Immature natural killer cell (primary cell): ENCODE data around the gene ERAP2. TPM values are rescaled to one million over a fixed set of nuclear protein-coding genes. Genes with fewer than 3 reads are reported as not detected.

ENCODE experiments used
- DNase-seq, 3 donors: peaks; one replicate each; pipeline ENCODE4 v3.0.0; 2022; ENCODE audit warnings: mixed read lengths in 1 of 3
- H3K27ac Mint-ChIP-seq, 6 donors: one replicate each; pipeline ENCODE4 v1.8.0; 2020; ENCODE audit warnings: mixed read lengths in 6 of 6, mild to moderate bottlenecking in 5 of 6, inconsistent platforms in 4 of 6, moderate library complexity in 3 of 6
- H3K27me3 Mint-ChIP-seq, 3 donors: one replicate each; pipeline ENCODE4 v1.8.0; 2020 to 2021; ENCODE audit warnings: low read depth in 3 of 3, mild to moderate bottlenecking in 3 of 3, mixed read lengths in 3 of 3, moderate library complexity in 3 of 3, inconsistent platforms in 1 of 3
- H3K36me3 Mint-ChIP-seq, 3 donors: one replicate each; pipeline ENCODE4 v1.8.0; 2020; ENCODE audit warnings: mixed read lengths in 3 of 3, inconsistent platforms in 2 of 3, mild to moderate bottlenecking in 2 of 3
- H3K4me1 Mint-ChIP-seq, 2 donors: one replicate each; pipeline ENCODE4 v1.8.0; 2020; ENCODE audit warnings: inconsistent platforms in 2 of 2, mild to moderate bottlenecking in 2 of 2, mixed read lengths in 2 of 2, moderate library complexity in 1 of 2
- H3K4me3 Mint-ChIP-seq, 5 donors: one replicate each; pipeline ENCODE4 v1.8.0; 2020; ENCODE audit warnings: mild to moderate bottlenecking in 5 of 5, mixed read lengths in 5 of 5, inconsistent platforms in 3 of 5, moderate library complexity in 3 of 5
- H3K9me3 Mint-ChIP-seq, 6 donors: one replicate each; pipeline ENCODE4 v1.8.0; 2020; ENCODE audit warnings: mild to moderate bottlenecking in 6 of 6, mixed read lengths in 6 of 6, inconsistent platforms in 4 of 6, moderate library complexity in 3 of 6
- polyA plus RNA-seq, 3 donors: library from polyadenylated mRNA; unstranded; fragments of 300-500 nt; fragmentation: Illumina TruSeq; gene quantifications; one replicate each; pipeline ENCODE4 v1.2.3, GENCODE V29; 2021

ERAP2 gene
- polyA plus RNA-seq, 3 donors from 2014 or later, result 3.9 to 129 (median 8.1) TPM

DNA sequence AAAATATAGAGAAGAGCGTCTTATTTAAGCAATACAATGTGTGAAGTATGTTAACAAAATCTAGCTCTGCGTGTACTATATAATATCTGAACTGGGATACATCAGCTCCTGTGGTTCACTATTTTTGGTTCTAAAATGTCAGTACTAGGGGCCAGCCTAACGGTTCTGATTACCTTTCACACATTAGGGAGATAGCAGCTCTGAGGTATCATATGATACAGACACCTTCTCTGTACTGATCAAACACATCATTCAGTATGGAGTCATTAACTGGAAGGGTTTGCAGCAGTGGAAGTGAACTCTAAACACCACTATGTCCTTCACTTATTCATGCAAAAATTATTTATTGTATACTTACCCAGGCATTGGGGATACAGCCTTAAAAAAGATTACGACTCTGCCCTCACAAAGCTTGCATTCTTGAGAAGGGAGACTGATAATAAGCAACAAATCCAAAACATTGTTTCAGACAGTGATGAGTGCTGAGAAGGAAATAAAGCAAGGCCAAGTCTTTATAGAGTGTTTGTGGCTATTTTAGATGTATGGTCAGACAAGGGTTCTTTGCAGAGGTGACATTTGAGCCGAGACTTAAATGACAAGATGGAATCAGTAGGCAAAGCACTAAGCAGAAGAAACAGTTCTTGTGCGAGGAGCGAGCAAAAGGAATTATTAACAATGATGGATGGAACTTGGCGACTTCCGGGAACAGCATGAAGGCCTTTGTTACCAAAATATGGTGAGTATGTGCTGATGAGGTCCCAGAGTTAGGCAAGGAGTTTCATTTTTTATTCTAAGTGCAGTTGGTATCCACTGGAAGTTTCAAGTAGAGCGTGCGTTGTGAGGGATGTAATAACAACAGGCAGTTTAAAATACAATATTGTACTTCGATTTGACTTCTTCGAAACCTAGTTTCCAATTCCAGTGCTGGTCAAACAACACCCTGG is 57.7 kb downstream of the ERAP2 start:
- no peaks in the 10 kb centered on the region for H3K9me3 Mint-ChIP-seq
- peak overlapping the region; percentile 89 to 97 (median 91) for H3K4me3 Mint-ChIP-seq
- H3K27me3 Mint-ChIP-seq, result peaks cover 11 to 31% (median 20%) of the 10 kb centered on the region in 3 donors
- H3K36me3 Mint-ChIP-seq, result peaks cover 0 to 3% (median 0%) of the 10 kb centered on the region in 3 donors
- peaks cover 64 to 79% of the 10 kb centered on the region in 2 donors for H3K4me1 Mint-ChIP-seq
- DNase-seq, result no peak
- peak overlapping the region; percentile 94 to 99 (median 98) for H3K27ac Mint-ChIP-seq

DNA sequence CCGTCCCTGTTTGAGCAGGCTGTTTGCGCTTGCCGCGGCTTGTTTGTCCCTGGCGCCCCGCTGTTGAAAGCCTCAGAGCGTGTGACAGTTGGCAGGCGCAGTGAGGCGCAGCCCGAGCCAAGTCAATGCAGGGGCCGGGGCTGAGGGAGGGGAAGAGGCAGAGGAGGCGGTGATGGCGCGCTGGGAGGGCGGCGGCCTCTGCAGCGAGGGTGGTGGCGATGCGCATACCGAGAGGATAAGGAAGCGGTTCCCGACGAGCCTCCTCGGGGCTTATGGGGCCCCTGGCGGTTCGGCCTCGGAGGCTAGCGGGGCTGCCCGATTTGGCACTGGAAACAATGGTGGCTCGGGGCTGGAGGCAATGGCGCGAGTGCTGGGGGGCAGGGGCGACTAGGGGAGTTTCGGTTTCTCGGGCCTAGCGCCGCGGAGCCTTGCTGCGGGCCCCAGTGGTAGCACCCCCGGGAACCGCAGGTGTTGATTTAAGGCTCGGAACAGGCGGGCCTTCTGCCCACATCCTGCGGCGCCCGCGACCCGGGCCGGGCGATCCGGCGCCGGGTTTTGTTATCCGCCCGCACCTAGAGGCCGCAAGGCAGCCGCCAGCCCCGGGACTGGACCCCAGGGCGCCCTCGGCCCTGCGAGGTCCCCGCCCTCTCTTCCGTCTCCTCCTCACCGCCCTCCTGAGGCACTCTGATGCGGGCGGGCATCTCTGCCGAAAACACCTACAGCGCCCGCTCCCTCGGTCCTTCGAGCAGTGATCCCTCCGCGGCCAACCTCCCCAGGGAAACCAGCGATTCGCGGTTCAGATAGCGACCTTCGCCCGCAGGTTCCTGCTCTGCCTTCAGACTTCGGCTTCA is 58.6 kb downstream of the ERAP2 start:
- peak overlapping the region; percentile 94 to 99 (median 98) for H3K27ac Mint-ChIP-seq
- peaks cover 11 to 31% (median 20%) of the 10 kb centered on the region in 3 donors for H3K27me3 Mint-ChIP-seq
- no peaks in the 10 kb centered on the region for H3K9me3 Mint-ChIP-seq
- H3K4me1 Mint-ChIP-seq, result peaks cover 70 to 81% of the 10 kb centered on the region in 2 donors
- peak; percentile 98 for DNase-seq
- H3K4me3 Mint-ChIP-seq, result peak overlapping the region; percentile 89 to 97 (median 91)
- H3K36me3 Mint-ChIP-seq, result no peaks in the 10 kb centered on the region

DNA sequence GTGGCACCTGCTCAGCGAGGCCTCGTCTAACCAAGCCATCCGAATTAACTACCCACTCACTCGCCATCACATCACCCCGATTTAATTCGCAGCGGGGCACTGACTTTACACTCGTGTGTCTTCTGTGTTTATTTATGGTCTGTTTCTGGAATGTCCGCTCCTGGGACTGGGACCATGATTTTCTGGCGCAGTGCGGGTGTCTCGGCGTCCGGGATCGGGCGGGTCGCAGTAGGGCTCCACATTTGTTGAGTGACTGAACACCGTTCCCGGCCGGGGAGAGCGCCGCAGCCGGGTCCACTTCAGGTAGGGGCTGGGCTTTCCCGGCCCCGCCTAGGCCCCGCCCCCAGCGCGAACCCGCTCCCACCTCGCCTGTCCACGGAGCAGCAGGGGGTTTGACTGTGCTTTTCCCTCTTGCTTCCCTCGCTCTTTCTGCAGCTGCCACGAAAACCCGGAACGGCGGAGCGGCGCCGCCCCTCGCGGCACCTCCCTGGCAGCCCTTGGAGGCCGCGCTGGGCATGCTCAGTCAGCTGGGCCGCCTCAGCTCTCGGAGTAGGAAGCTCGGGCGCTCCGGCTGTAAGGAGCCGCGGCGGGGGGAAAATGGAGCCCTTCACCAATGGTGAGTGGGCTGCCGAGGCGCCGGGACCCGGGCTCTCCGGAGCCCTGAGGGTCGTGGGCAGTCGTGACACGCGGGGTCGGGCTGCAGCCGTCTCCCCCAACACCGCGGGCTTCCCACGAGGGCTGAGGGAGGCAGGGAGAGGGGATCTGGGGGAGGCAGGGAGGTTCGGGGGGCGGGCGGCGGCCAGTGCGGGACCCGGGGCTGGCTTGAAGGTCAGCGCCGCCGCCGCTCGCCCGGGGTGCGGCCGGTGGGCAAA is 59.5 kb downstream of the ERAP2 start, which contains the start of gene LNPEP:
TSS of gene LNPEP (plus strand) at position 522 of the 872 bp plus-strand sequence. CDS start at position 598, 76 bp downstream.
- Mint-ChIP-seq H3K27me3 (peaks cover 11 to 31% (median 20%) of the 10 kb centered on the region in 3 donors), H3K9me3 (no peaks in the 10 kb centered on the region), H3K36me3 (no peaks in the 10 kb centered on the region), H3K4me3 (peak within 1 kb of the TSS; percentile 89 to 97 (median 91)), H3K4me1 (peaks cover 75 to 81% of the 10 kb centered on the region in 2 donors), H3K27ac (peak within 1 kb of the TSS; percentile 94 to 99 (median 98))
- peak; percentile 94 to 95 (median 94) for DNase-seq

DNA sequence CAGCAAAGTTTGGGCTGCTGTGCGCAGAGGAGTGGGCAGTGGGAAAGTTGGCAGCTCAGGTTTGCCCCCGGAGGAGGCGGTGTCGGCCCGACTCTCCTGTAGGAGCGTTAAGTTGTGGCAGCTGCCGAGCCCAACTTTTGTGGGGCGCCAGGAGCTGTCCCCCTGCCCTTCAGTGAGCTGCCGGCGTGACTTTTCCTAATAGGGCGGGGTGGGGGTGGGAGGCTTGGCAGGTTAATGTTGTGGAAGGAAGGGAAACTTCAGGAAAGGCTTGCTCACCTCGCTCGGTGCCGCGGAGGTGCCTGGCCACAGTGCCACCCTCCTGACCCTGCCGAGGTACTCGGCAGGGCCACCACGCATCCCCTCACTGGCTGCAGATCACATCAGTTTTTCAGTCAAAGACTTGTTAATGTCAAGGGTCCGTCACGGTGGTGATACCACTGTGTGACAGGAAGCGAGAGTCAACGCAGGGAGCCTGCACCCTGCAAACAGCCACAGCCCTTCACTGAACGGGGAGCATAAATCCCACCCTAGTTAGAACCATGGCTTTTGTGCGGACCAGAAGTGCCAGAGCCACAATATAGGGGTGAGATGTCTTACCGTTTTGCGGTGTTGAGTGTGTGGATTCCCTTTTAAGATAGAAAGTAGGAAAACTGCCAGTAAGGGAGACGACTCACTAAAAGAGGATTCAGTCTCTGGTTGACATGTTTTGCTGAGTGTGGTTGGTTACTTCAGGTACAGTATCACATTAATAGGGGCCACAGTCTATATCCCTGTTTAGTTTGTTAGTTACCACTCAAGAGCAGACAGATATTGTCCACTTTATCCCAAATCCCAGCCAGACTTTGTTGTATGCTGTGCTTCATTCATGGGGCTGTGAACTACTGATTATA is 60.4 kb downstream of the ERAP2 start:
- H3K9me3 Mint-ChIP-seq, result no peaks in the 10 kb centered on the region
- peaks cover 76 to 81% of the 10 kb centered on the region in 2 donors for H3K4me1 Mint-ChIP-seq

DNA sequence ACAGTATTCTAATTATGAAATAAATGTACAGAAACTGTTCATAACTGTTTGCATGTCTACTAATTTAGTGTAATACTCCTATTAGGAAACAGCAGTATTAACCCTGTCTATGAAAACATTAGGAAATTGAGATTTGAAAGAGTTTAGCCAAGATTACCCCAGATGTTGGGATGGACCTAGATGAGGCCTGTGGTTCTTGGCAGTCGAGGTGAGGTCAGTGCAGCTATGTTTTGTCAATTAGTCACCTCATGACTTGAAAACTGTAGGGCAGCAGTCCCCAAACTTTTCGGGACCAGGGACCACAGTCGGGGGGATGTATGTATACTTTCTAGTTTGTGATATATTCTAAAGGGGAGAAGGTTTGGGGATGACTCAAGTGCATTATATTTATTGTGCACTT is 64.3 kb downstream of the ERAP2 start:
- Mint-ChIP-seq H3K4me1 (peaks cover 80 to 90% of the 10 kb centered on the region in 2 donors), H3K9me3 (no peaks in the 10 kb centered on the region), H3K27ac (peak overlapping the region; percentile 74 to 93 (median 82)), H3K27me3 (peaks cover 3 to 8% (median 6%) of the 10 kb centered on the region in 3 donors), H3K4me3 (peak overlapping the region in 4 of 5 donors; percentile 10 to 59 (median 17)), H3K36me3 (peaks cover 0 to 7% (median 5%) of the 10 kb centered on the region in 3 donors)
- DNase-seq, result no peak

More for the DNA sequence above, 60.4 kb downstream of the ERAP2 start:
- DNase-seq, result peak; percentile 69 to 77 (median 72)
- peaks cover 0 to 2% (median 0%) of the 10 kb centered on the region in 3 donors for H3K36me3 Mint-ChIP-seq
- peak overlapping the region; percentile 93 to 99 (median 94) for H3K27ac Mint-ChIP-seq
- H3K27me3 Mint-ChIP-seq, result peaks cover 11 to 31% (median 20%) of the 10 kb centered on the region in 3 donors
- peak overlapping the region; percentile 89 to 97 (median 91) for H3K4me3 Mint-ChIP-seq

DNA sequence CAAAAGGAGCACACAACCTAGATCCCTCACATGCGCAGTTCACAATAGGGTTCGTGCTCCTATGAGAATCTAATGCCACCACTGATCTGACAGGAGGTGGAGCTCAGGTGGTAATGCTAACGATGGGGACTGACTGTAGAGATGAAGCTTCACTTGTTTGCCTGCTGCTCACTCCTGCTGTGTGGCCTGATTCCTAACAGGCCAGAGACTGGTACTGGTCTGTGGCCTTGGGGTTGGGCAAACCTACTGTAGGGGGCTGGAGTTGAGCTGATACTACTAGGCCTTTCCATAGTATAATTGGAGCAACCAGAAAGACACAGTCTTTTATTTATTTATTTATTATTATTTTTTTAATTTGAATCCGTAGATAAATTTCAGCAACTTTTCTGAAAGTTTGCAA is 64.8 kb downstream of the ERAP2 start:
- DNase-seq, result no peak
- H3K36me3 Mint-ChIP-seq, result peaks cover 0 to 7% (median 5%) of the 10 kb centered on the region in 3 donors
- H3K9me3 Mint-ChIP-seq, result no peaks in the 10 kb centered on the region
- peak overlapping the region; percentile 31 to 93 (median 84) for H3K27ac Mint-ChIP-seq
- H3K27me3 Mint-ChIP-seq, result peaks cover 0 to 4% (median 3%) of the 10 kb centered on the region in 3 donors
- H3K4me1 Mint-ChIP-seq, result peaks cover 86 to 96% of the 10 kb centered on the region in 2 donors
- peak overlapping the region in 4 of 5 donors; percentile 9 to 72 (median 50) for H3K4me3 Mint-ChIP-seq

DNA sequence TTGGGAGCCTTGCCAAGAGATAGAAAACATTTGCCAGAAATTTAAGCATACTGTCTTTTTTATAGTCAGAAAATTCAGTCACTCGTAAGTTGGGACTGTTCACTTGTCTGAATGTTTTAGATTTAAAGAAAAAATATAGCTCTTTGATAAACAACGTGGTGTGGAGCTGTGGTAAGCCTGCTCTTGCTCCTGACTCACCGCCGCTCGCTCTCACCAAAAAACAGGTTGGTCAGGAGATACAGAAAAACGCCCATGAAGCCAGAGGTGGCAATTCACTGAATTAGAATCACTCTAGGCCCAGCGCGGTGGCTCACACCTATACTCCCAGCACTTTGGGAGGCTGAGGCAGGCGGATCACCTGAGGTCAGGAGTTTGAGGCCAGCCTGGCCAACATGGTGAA is 65.8 kb downstream of the ERAP2 start:
- peaks cover 0 to 7% (median 5%) of the 10 kb centered on the region in 3 donors for H3K36me3 Mint-ChIP-seq
- peak overlapping the region; percentile 44 to 78 (median 70) for H3K4me3 Mint-ChIP-seq
- no peaks in the 10 kb centered on the region for H3K27me3 Mint-ChIP-seq
- no peaks in the 10 kb centered on the region for H3K9me3 Mint-ChIP-seq
- peak overlapping the region; percentile 67 to 93 (median 88) for H3K27ac Mint-ChIP-seq
- H3K4me1 Mint-ChIP-seq, result peaks cover 90 to 100% of the 10 kb centered on the region in 2 donors
- DNase-seq, result peak; percentile 38 to 46 (median 41)

DNA sequence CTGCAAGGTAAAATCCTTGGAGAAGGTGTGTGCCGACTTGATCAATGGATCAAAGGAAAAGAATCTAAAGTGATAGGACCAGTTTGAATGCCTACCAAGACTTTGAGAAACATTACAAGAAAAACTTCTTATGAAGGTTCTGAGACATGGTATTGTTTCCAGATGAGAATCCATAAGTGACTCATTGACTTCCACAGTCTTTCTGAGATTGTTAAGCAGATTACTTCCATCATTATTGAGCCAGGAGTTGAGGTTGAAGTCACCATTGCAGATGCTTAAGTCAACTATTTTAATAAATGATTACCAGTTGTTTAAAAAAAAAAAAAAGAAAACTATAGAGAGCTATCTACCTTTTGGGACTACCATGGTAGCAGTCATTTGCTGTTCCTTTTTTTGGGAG is 66.6 kb downstream of the ERAP2 start:
- peaks cover 88 to 100% of the 10 kb centered on the region in 2 donors for H3K4me1 Mint-ChIP-seq
- DNase-seq, result no peak
- peak overlapping the region; percentile 23 to 84 (median 68) for H3K27ac Mint-ChIP-seq
- H3K9me3 Mint-ChIP-seq, result no peaks in the 10 kb centered on the region
- H3K27me3 Mint-ChIP-seq, result no peaks in the 10 kb centered on the region
- peak overlapping the region in 2 of 5 donors; percentile 18 to 60 for H3K4me3 Mint-ChIP-seq
- peaks cover 0 to 7% (median 5%) of the 10 kb centered on the region in 3 donors for H3K36me3 Mint-ChIP-seq

DNA sequence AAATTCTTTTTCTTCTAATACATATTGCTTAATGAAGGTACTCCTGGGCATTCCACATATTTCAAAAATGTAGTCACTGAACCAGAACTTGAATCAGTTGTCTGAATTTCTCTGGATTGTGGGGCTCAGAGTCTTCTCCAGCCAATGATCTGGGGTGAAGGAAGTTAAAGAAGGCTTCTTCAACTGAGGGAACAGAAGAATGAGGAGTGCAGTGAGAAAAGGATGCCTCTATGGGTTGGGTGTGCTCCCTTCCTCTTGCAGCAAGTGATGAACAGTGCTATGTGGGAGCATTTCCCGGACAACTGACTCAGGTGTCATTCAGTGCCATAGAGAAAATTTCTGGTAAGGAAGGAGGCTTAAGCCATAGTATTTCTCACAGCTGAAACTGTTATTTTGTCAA is 67.5 kb downstream of the ERAP2 start:
- Mint-ChIP-seq H3K36me3 (peaks cover 0 to 7% (median 5%) of the 10 kb centered on the region in 3 donors), H3K27me3 (no peaks in the 10 kb centered on the region), H3K4me1 (peaks cover 86 to 100% of the 10 kb centered on the region in 2 donors), H3K4me3 (peak overlapping the region in 3 of 5 donors; percentile 9 to 39 (median 31)), H3K27ac (peak overlapping the region; percentile 68 to 85 (median 77)), H3K9me3 (no peaks in the 10 kb centered on the region)
- no peak for DNase-seq

DNA sequence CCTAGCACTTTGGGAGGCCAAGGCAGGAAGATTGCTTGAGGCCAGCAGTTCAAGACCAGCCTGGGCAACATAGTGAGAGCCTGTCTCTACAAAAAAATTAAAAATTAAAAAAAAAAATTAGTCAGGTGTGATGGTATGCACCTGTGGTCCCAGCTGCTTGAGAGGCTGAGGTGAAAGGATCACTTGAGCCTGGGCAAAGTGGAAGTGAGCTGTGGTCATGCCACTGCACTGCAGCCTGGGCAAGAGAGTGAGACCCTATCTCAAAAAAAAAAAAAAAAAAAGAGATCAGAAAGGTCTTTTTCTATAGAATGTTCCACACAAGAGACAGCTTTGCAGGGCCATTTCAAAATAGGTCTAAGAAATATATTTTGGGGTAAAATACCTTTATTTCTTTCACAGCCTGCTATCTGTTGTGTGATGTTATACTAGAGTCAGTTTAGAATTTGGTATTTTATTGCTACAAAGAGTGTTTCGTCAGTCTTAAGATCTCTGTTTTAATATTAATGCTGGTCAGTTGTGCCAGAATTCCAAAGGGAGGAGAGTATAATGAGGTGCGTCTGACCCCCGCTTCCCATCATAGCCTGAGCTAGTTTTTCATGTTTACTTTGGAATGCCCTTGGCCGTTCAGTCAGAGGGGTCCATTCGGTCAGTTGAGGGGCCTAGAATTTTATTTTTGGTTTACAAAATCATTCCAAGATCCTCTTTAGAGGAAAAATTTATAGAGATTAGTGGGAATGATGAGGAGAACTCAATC is 69.0 kb downstream of the ERAP2 start:
- H3K27ac Mint-ChIP-seq, result peak overlapping the region in 5 of 6 donors; percentile 41 to 77 (median 58)
- peak overlapping the region in 3 of 5 donors; percentile 12 to 27 (median 27) for H3K4me3 Mint-ChIP-seq

DNA sequence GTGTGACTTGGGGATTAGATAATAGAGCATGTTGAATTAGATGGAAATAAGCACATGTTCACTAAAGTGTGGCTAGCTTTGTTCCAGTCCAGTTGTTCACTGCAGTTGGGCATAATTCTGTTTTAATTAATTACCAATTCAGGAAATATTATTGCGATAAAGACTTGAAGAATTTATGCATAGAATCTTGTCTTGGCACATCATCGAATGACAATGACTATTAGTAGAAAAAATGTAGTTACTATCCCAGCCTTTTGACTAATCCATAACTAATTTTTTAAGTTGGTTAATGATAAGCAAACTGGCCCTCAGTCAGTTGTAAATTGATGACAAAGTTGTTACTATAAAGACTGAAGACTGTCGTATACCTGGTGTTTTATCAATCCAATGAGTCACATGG is 70.1 kb downstream of the ERAP2 start:
- Mint-ChIP-seq H3K9me3 (no peaks in the 10 kb centered on the region), H3K27me3 (no peaks in the 10 kb centered on the region), H3K4me3 (peak overlapping the region in 2 of 5 donors; percentile 12 to 16), H3K27ac (peak overlapping the region in 5 of 6 donors; percentile 35 to 85 (median 67)), H3K4me1 (peaks cover 84 to 100% of the 10 kb centered on the region in 2 donors), H3K36me3 (peaks cover 0 to 7% (median 5%) of the 10 kb centered on the region in 3 donors)
- DNase-seq, result no peak

More for the DNA sequence above, 69.0 kb downstream of the ERAP2 start:
- DNase-seq, result no peak
- Mint-ChIP-seq H3K9me3 (no peaks in the 10 kb centered on the region), H3K4me1 (peaks cover 87 to 100% of the 10 kb centered on the region in 2 donors), H3K36me3 (peaks cover 0 to 7% (median 5%) of the 10 kb centered on the region in 3 donors), H3K27me3 (no peaks in the 10 kb centered on the region)
